ENCODE measurements around the gene SRCIN1. TPM values are rescaled to one million over a fixed set of nuclear protein-coding genes. Genes with fewer than 3 reads are reported as not detected.

The SRCIN1 gene
- total RNA-seq, 1 experiment from 2014 or later = 2.6 TPM

DNA sequence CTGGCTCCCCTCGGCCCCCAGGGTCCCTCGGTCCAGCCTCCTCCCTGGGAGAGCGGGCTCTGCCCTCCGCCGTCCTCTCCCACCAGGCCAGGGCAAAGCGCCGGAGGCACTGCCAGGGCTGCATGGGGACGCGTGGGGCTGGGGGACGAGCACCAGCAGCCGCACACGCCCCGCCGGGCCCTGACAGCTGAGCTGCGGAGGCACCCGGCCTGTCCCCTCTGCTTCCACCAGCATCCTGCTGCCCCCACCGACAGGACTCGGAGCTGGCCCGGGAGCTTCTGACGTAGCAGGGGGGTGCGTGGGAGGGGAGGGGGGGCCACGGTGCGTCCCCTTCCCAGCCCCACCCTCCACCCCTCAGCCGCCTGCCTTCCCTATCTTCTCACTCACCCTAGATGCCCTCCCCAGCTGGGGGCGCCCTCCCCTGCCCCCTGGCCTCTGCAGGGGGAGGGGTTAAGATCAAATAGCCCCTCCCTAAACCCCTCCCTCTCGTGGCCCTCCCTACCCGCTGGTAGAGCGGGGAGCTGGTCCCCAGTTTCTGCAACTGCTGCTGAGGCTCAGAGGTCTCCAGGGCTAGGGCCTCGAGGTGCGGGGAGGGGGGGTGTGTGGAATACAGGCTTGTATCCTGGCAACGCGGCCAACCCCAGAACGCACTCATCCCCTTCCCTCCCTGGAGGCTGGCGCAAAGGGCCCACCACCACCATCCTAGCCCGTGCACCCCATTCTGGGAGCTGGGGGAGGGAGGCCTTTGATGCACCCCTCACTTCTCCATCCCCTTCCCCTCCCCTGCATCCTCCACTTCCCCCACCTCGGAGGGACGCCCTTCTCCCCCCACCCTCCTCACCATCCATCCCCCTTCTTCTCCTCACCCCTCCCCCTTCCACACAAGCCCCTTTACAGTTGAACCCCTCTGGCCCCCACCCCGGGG, 1.0 kb downstream of the SRCIN1 start:
- no peaks in the 10 kb centered on the region for H3F3A ChIP-seq (ENCODE audit: low read length, unreplicated experiment)
- H3K36me3 ChIP-seq (ENCODE audit: low read depth, low read length) = no peaks in the 10 kb centered on the region
- H3K9me3 ChIP-seq (ENCODE audit: low read length) = no peaks in the 10 kb centered on the region
- no peak for TF ChIP-seq EZH2phosphoT487 (IDR thresholded peaks at IDR 0.05; ENCODE audit: borderline replicate concordance, low read length)
- TF ChIP-seq, protein P1, sequence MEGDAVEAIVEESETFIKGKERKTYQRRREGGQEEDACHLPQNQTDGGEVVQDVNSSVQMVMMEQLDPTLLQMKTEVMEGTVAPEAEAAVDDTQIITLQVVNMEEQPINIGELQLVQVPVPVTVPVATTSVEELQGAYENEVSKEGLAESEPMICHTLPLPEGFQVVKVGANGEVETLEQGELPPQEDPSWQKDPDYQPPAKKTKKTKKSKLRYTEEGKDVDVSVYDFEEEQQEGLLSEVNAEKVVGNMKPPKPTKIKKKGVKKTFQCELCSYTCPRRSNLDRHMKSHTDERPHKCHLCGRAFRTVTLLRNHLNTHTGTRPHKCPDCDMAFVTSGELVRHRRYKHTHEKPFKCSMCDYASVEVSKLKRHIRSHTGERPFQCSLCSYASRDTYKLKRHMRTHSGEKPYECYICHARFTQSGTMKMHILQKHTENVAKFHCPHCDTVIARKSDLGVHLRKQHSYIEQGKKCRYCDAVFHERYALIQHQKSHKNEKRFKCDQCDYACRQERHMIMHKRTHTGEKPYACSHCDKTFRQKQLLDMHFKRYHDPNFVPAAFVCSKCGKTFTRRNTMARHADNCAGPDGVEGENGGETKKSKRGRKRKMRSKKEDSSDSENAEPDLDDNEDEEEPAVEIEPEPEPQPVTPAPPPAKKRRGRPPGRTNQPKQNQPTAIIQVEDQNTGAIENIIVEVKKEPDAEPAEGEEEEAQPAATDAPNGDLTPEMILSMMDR (conservative IDR thresholded peaks at IDR 0.05; ENCODE audit: low read depth, low read length) = no peak; the same call in 1 of the 2 replicates
- no peak for TF ChIP-seq EZH2 (IDR thresholded peaks at IDR 0.05; ENCODE audit: low read length, unreplicated experiment)
- H3K4me3 ChIP-seq (ENCODE audit: low read length) = peak overlapping the region; percentile 64; the same call in 1 of the 2 replicates
- ATAC-seq = no peak
- no peak overlapping the region for H3K27ac ChIP-seq (ENCODE audit: low read length)
- no peaks in the 10 kb centered on the region for H4K20me1 ChIP-seq (ENCODE audit: low read length)
- CTCF ChIA-PET = no interaction called here
- H3K9ac ChIP-seq (ENCODE audit: low read length) = no peak overlapping the region
- H3K4me2 ChIP-seq (ENCODE audit: low read length) = peak overlapping the region; percentile 72; the same call in 1 of the 2 replicates
- DNase-seq = no peak
- intact Hi-C loops (cut with micrococcal nuclease) = no loop called here
- no peak overlapping the region for H2AFZ ChIP-seq (ENCODE audit: low read length)
- no peaks in the 10 kb centered on the region for H3K9me2 ChIP-seq (replicated peaks; ENCODE audit: low read length)
- BruUV-seq (replicated peaks) = no TSS peak
- POLR2A ChIA-PET (ENCODE audit: unreplicated experiment) = no interaction called here
- no peaks in the 10 kb centered on the region for H3K79me2 ChIP-seq (ENCODE audit: low read length)
- peaks cover 10% of the 10 kb centered on the region for H3K4me1 ChIP-seq (ENCODE audit: insufficient read depth, low read length)
- H3K27me3 ChIP-seq (ENCODE audit: low read length) = no peaks in the 10 kb centered on the region

DNA sequence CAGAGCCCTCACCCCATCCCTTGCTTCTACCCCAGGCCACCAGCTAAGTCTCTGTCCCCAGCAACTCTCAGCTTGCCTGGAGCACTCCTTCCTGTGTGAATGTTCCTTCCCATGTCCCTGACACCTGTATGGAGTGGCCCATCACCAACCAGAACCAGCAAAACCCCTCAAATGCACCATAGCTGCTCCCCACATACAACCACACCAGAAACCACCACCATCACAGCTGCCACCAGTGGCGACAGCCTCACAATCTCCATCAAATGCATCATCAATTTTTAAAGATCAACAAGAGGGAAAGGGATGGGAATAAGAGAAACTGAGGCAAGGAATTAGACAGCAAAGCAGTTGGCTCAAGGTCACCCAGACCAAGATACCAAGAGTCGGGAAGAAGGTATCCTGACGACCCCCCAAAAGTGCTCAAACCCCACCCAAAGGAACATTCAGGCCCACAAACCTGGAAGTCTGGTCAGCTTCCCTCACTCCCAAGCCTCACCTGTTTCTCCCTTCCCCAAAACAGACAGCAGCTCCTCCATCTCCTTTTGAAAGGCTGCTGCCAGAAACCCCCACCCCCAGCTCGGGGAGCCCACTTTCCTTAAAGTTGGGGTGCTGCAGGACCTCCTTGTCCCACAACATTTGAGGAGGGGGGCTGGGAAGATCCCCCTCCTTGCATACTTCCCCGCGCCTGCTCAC, 1.8 kb downstream of the SRCIN1 start:
- H3K79me2 ChIP-seq (ENCODE audit: low read length) = no peaks in the 10 kb centered on the region
- CTCF ChIA-PET = no interaction called here
- H3K9me2 ChIP-seq (replicated peaks; ENCODE audit: low read length) = no peaks in the 10 kb centered on the region
- H3K9ac ChIP-seq (ENCODE audit: low read length) = no peak overlapping the region
- H3K9me3 ChIP-seq (ENCODE audit: low read length) = no peaks in the 10 kb centered on the region
- intact Hi-C loops (cut with micrococcal nuclease) = no loop called here
- POLR2A ChIA-PET (ENCODE audit: unreplicated experiment) = no interaction called here
- peaks cover 10% of the 10 kb centered on the region for H3K4me1 ChIP-seq (ENCODE audit: insufficient read depth, low read length)
- H4K20me1 ChIP-seq (ENCODE audit: low read length) = no peaks in the 10 kb centered on the region
- no peaks in the 10 kb centered on the region for H3F3A ChIP-seq (ENCODE audit: low read length, unreplicated experiment)
- H3K4me2 ChIP-seq (ENCODE audit: low read length) = no peak overlapping the region
- no peak overlapping the region for H2AFZ ChIP-seq (ENCODE audit: low read length)
- no peak overlapping the region for H3K27ac ChIP-seq (ENCODE audit: low read length)
- DNase-seq = no peak
- BruUV-seq (replicated peaks) = no TSS peak
- ATAC-seq = no peak
- H3K27me3 ChIP-seq (ENCODE audit: low read length) = no peaks in the 10 kb centered on the region
- TF ChIP-seq, protein P1 (conservative IDR thresholded peaks at IDR 0.05; ENCODE audit: low read depth, low read length) = no peak
- TF ChIP-seq EZH2phosphoT487 (IDR thresholded peaks at IDR 0.05; ENCODE audit: borderline replicate concordance, low read length) (no peak), EZH2 (IDR thresholded peaks at IDR 0.05; ENCODE audit: low read length, unreplicated experiment) (no peak)
- no peak overlapping the region for H3K4me3 ChIP-seq (ENCODE audit: low read length)
- H3K36me3 ChIP-seq (ENCODE audit: low read depth, low read length) = no peaks in the 10 kb centered on the region

Measured in PC-3 (cell line).